T-helper 1 cell treated with Interleukin-12 subunit alpha and Interleukin-12 subunit beta and Interleukin-4 antibody, amounts not matched to agents 30 μg/mL and 1 μg/mL, for 36 hours (primary cell): ENCODE measurements around the gene VARS2.
"Not testable (repeated sequence)": the region's sequence is repeated elsewhere in the genome, so short reads cannot be mapped to it uniquely, and the experiment has no call there.

Experiments used
- H3K27ac Mint-ChIP-seq: one replicate; pipeline ENCODE4 v1.8.0; 2021; ENCODE audit warnings: mild to moderate bottlenecking, mixed read lengths
- H3K27me3 Mint-ChIP-seq: one replicate; pipeline ENCODE4 v1.8.0; 2021; ENCODE audit warnings: low read depth, mixed read lengths
- H3K36me3 Mint-ChIP-seq: one replicate; pipeline ENCODE4 v1.8.0; 2021; ENCODE audit warnings: low read depth, mixed read lengths
- H3K4me1 Mint-ChIP-seq: one replicate; pipeline ENCODE4 v1.8.0; 2021; ENCODE audit warnings: low read depth, mixed read lengths
- H3K4me3 Mint-ChIP-seq: one replicate; pipeline ENCODE4 v1.8.0; 2021; ENCODE audit warnings: mild to moderate bottlenecking, moderate library complexity, mixed read lengths
- H3K9me3 Mint-ChIP-seq: one replicate; pipeline ENCODE4 v1.8.0; 2021; ENCODE audit warnings: mixed read lengths

VARS2 gene

GRCh38 chr6:30914076-30914853 lies at the start of gene VARS2:
TSS of gene VARS2 (plus strand) at chr6:30914238. CDS start at chr6:30914837, 599 bp downstream.
- Mint-ChIP-seq H3K36me3 (peaks cover 32% of the 10 kb centered on the region), H3K27ac (peak within 1 kb of the TSS; percentile 89), H3K4me1 (peaks cover 20% of the 10 kb centered on the region), H3K4me3 (peak within 1 kb of the TSS; percentile 91), H3K9me3 (no peaks in the 10 kb centered on the region), H3K27me3 (no peaks in the 10 kb centered on the region)

GRCh38 chr6:30864325-30864724 lies 49.7 kb upstream of the VARS2 start:
- H3K36me3 Mint-ChIP-seq = no peaks in the 10 kb centered on the region
- no peak overlapping the region for H3K27ac Mint-ChIP-seq
- H3K4me1 Mint-ChIP-seq = peaks cover 2% of the 10 kb centered on the region
- H3K9me3 Mint-ChIP-seq = peaks cover 24% of the 10 kb centered on the region
- no peaks in the 10 kb centered on the region for H3K27me3 Mint-ChIP-seq
- H3K4me3 Mint-ChIP-seq = no peak overlapping the region

GRCh38 chr6:30869241-30869749 lies 44.7 kb upstream of the VARS2 start:
- H3K9me3 Mint-ChIP-seq = peaks cover 45% of the 10 kb centered on the region
- H3K4me3 Mint-ChIP-seq, H3K27me3 Mint-ChIP-seq, H3K27ac Mint-ChIP-seq: not testable (repeated sequence)
- peaks cover 15% of the 10 kb centered on the region for H3K4me1 Mint-ChIP-seq
- H3K36me3 Mint-ChIP-seq = peaks cover 19% of the 10 kb centered on the region

- peaks cover 19% of the 10 kb centered on the region for H3K36me3 Mint-ChIP-seq
- no peaks in the 10 kb centered on the region for H3K27me3 Mint-ChIP-seq
- peaks cover 14% of the 10 kb centered on the region for H3K4me1 Mint-ChIP-seq
- H3K9me3 Mint-ChIP-seq = peaks cover 45% of the 10 kb centered on the region
- H3K27ac Mint-ChIP-seq = peak overlapping the region; percentile 19
- no peak overlapping the region for H3K4me3 Mint-ChIP-seq
These were observed 43.5 kb upstream of the VARS2 start for GRCh38 chr6:30870546-30870945.

GRCh38 chr6:30871592-30872183 lies 42.4 kb upstream of the VARS2 start:
- Mint-ChIP-seq H3K36me3 (peaks cover 19% of the 10 kb centered on the region), H3K4me3 (no peak overlapping the region), H3K9me3 (peaks cover 45% of the 10 kb centered on the region), H3K27me3 (no peaks in the 10 kb centered on the region), H3K4me1 (peaks cover 19% of the 10 kb centered on the region), H3K27ac (peak overlapping the region; percentile 33)

GRCh38 chr6:30873137-30873640 lies 40.8 kb upstream of the VARS2 start:
- peaks cover 41% of the 10 kb centered on the region for H3K9me3 Mint-ChIP-seq
- no peaks in the 10 kb centered on the region for H3K27me3 Mint-ChIP-seq
- peaks cover 27% of the 10 kb centered on the region for H3K4me1 Mint-ChIP-seq
- H3K36me3 Mint-ChIP-seq = peaks cover 19% of the 10 kb centered on the region
- H3K27ac Mint-ChIP-seq = no peak overlapping the region
- H3K4me3 Mint-ChIP-seq = no peak overlapping the region

- H3K27ac Mint-ChIP-seq, H3K4me3 Mint-ChIP-seq, H3K27me3 Mint-ChIP-seq: not testable (repeated sequence)
- Mint-ChIP-seq H3K36me3 (peaks cover 19% of the 10 kb centered on the region), H3K9me3 (peaks cover 37% of the 10 kb centered on the region), H3K4me1 (peaks cover 31% of the 10 kb centered on the region)
These were observed 40.2 kb upstream of the VARS2 start for GRCh38 chr6:30873795-30874194.

GRCh38 chr6:30875244-30876038 lies 38.6 kb upstream of the VARS2 start:
- Mint-ChIP-seq H3K27me3 (no peaks in the 10 kb centered on the region), H3K36me3 (peaks cover 19% of the 10 kb centered on the region), H3K4me1 (peaks cover 31% of the 10 kb centered on the region), H3K4me3 (no peak overlapping the region), H3K27ac (no peak overlapping the region), H3K9me3 (peaks cover 25% of the 10 kb centered on the region)

- Mint-ChIP-seq H3K4me1 (peaks cover 26% of the 10 kb centered on the region), H3K36me3 (peaks cover 13% of the 10 kb centered on the region), H3K9me3 (peaks cover 19% of the 10 kb centered on the region), H3K27ac (no peak overlapping the region), H3K27me3 (no peaks in the 10 kb centered on the region), H3K4me3 (no peak overlapping the region)
These were observed 37.9 kb upstream of the VARS2 start for GRCh38 chr6:30876039-30876730.

- peaks cover 7% of the 10 kb centered on the region for H3K9me3 Mint-ChIP-seq
- peaks cover 21% of the 10 kb centered on the region for H3K4me1 Mint-ChIP-seq
- peaks cover 5% of the 10 kb centered on the region for H3K36me3 Mint-ChIP-seq
- H3K27me3 Mint-ChIP-seq = peaks cover 7% of the 10 kb centered on the region
- peak overlapping the region; percentile 79 for H3K27ac Mint-ChIP-seq
- H3K4me3 Mint-ChIP-seq = peak overlapping the region; percentile 69
These were observed 36.4 kb upstream of the VARS2 start for GRCh38 chr6:30877419-30878262.

- Mint-ChIP-seq H3K27ac (peak overlapping the region; percentile 9), H3K4me1 (peaks cover 26% of the 10 kb centered on the region), H3K4me3 (no peak overlapping the region), H3K36me3 (peaks cover 2% of the 10 kb centered on the region), H3K9me3 (no peaks in the 10 kb centered on the region), H3K27me3 (peaks cover 7% of the 10 kb centered on the region)
These were observed 34.2 kb upstream of the VARS2 start for GRCh38 chr6:30879684-30880427.

GRCh38 chr6:30880698-30881252 lies 33.3 kb upstream of the VARS2 start:
- H3K27ac Mint-ChIP-seq = no peak overlapping the region

More at GRCh38 chr6:30880698-30881252, 33.3 kb upstream of the VARS2 start:
- no peaks in the 10 kb centered on the region for H3K9me3 Mint-ChIP-seq
- peaks cover 12% of the 10 kb centered on the region for H3K27me3 Mint-ChIP-seq
- H3K4me3 Mint-ChIP-seq = no peak overlapping the region
- peaks cover 6% of the 10 kb centered on the region for H3K36me3 Mint-ChIP-seq
- peaks cover 31% of the 10 kb centered on the region for H3K4me1 Mint-ChIP-seq
